Skeletal muscle satellite cell (primary cell): ENCODE measurements around the gene XPO6.

Experiments used
- H3K27me3 ChIP-seq: 2 replicates; pipeline ENCODE4 v1.7.0; 2013; ENCODE audit warnings: low read length; ENCODE audit not compliant: control insufficient read depth, insufficient read depth
- H3K36me3 ChIP-seq: 2 replicates; pipeline ENCODE4 v1.7.0; 2013; ENCODE audit warnings: mild to moderate bottlenecking, control low read depth, low read length; ENCODE audit not compliant: insufficient read depth
- H3K4me1 ChIP-seq: 2 replicates; pipeline ENCODE4 v1.7.0; 2013; ENCODE audit warnings: low read length; ENCODE audit not compliant: control insufficient read depth, insufficient read depth
- H3K4me2 ChIP-seq: 2 replicates; pipeline ENCODE4 v1.7.0; 2013; ENCODE audit warnings: mild to moderate bottlenecking, low read length
- H3K4me3 ChIP-seq: 2 replicates; pipeline ENCODE4 v1.7.0; 2013; ENCODE audit warnings: low read length
- H3K9ac ChIP-seq: 2 replicates; pipeline ENCODE4 v1.7.0; 2013; ENCODE audit warnings: mild to moderate bottlenecking, low read depth, low read length, moderate library complexity
- H3K9me3 ChIP-seq: replicated peaks from 2 replicates; pipeline ENCODE4 v1.7.0; 2013; ENCODE audit warnings: mild to moderate bottlenecking, control low read depth, low read length

XPO6 gene

DNA sequence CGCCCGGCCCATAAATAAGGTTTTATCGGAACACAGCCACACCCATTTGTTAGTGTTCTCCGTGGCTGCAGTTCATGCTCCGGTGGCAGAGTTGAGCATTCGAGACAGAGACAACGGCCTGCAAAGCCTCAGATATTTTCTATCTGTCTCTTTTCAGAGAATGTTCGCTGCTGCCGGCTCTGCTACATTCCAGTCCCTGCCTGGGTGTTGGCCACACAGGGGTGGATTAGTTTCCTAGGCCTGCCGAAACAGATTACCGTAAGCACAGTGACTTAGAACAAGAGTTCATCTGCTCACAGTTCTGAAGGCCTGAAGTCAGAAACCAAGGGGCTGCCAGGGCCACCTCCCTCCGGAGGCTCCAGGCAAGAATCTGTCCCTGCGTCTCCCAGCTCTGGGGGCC is 129.1 kb downstream of the XPO6 start:
- no peaks in the 10 kb centered on the region for H3K36me3 ChIP-seq
- H3K4me3 ChIP-seq = no peak overlapping the region
- H3K4me1 ChIP-seq = no peaks in the 10 kb centered on the region
- no peaks in the 10 kb centered on the region for H3K9me3 ChIP-seq
- no peak overlapping the region for H3K4me2 ChIP-seq
- no peaks in the 10 kb centered on the region for H3K27me3 ChIP-seq
- no peak overlapping the region for H3K9ac ChIP-seq

DNA sequence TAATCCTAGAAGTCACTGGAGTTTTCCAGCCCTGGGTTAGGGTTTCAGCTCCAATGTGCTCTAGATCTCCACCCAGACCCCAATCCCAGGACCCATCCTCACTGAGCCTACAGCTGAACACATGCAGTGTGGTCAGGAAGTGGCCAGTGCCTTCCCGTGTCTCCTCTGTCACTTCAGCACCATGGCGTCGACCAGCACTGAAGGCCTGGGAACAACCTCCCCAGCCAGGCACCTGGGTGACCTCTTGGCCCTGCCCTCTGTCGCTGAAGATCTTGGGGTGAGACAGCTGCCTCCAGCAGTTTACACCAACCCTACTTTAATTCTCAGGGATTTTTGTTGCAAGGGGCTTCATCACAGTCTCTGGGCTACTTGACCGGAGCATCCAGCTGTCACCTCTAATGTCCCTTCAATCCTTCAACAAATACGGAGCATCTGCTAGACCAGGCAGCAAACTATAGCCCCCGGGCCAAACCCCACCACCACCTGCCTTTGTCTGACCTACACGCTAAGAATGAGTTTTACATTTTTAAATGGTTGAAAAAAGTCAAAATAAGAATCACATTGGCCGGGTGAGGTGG is 130.3 kb downstream of the XPO6 start:
- no peak overlapping the region for H3K4me3 ChIP-seq
- H3K4me2 ChIP-seq = no peak overlapping the region
- no peaks in the 10 kb centered on the region for H3K4me1 ChIP-seq
- H3K27me3 ChIP-seq = no peaks in the 10 kb centered on the region
- no peaks in the 10 kb centered on the region for H3K36me3 ChIP-seq
- no peak overlapping the region for H3K9ac ChIP-seq
- no peaks in the 10 kb centered on the region for H3K9me3 ChIP-seq

DNA sequence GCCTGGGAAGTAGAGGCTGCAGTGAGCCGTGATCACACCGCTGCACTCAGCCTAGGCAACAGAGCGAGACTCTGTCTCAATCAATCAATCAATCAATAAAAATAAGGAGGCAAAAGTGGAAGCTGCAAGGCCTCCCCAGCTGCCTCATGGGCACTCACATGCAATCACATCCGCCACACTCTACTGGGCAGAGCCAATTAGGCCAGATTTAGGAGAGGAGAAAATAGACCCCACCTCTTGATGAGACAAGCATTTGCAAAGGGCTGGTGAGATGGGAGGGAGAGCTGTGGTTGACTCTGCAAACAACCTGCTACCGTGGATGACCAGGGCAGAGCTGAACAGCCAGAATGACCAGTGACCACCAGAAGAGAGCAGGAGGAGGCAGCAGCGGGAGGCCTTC is 133.5 kb downstream of the XPO6 start:
- Histone ChIP-seq H3K27me3 (peaks cover 8% of the 10 kb centered on the region), H3K4me1 (no peaks in the 10 kb centered on the region), H3K9ac (no peak overlapping the region), H3K4me2 (no peak overlapping the region), H3K4me3 (no peak overlapping the region), H3K9me3 (no peaks in the 10 kb centered on the region), H3K36me3 (no peaks in the 10 kb centered on the region)

DNA sequence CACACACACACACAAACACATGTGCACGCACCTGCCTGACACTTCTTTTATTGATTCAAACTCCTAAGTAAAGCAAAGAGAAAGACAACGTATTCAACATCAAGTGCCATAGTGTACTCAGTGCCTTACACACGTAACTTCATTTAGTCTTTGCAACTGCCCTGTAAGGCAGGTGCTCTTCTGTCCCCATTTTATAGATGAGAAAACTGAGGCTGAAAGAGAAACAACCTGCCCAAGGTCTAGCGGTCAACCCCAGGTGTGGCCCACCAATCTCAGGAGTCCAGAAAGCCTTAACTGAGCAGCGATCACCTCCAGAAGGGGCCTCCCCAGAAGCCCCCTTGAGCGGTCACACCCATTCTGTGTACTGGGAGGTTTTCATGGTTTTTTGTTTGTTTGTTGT is 137.9 kb downstream of the XPO6 start:
- Histone ChIP-seq H3K4me2 (no peak overlapping the region), H3K4me1 (no peaks in the 10 kb centered on the region), H3K27me3 (peaks cover 29% of the 10 kb centered on the region), H3K36me3 (no peaks in the 10 kb centered on the region), H3K4me3 (no peak overlapping the region), H3K9me3 (no peaks in the 10 kb centered on the region), H3K9ac (no peak overlapping the region)

DNA sequence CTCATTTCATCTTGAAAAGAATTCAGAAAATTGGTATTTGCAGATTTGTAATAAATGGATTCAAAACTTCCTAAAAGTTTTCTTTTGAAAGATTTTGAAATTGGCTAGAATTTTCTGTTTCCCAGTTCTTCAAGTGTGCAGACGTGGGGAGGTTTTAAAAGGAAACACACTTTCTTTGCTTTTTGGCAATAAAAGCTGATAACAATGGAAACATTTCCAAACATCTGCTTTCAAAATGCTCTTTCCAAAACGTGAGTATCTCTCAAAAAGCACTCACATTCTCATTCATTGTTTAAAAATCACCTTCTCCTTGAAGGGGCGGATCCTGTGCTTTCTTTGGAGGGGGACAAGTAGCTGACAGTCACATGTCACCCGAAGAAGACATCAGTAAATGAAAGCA is 139.7 kb downstream of the XPO6 start:
- H3K27me3 ChIP-seq = peaks cover 37% of the 10 kb centered on the region
- no peak overlapping the region for H3K9ac ChIP-seq
- no peaks in the 10 kb centered on the region for H3K36me3 ChIP-seq
- H3K4me2 ChIP-seq = no peak overlapping the region
- H3K4me3 ChIP-seq = no peak overlapping the region
- H3K9me3 ChIP-seq = no peaks in the 10 kb centered on the region
- H3K4me1 ChIP-seq = peaks cover 14% of the 10 kb centered on the region

DNA sequence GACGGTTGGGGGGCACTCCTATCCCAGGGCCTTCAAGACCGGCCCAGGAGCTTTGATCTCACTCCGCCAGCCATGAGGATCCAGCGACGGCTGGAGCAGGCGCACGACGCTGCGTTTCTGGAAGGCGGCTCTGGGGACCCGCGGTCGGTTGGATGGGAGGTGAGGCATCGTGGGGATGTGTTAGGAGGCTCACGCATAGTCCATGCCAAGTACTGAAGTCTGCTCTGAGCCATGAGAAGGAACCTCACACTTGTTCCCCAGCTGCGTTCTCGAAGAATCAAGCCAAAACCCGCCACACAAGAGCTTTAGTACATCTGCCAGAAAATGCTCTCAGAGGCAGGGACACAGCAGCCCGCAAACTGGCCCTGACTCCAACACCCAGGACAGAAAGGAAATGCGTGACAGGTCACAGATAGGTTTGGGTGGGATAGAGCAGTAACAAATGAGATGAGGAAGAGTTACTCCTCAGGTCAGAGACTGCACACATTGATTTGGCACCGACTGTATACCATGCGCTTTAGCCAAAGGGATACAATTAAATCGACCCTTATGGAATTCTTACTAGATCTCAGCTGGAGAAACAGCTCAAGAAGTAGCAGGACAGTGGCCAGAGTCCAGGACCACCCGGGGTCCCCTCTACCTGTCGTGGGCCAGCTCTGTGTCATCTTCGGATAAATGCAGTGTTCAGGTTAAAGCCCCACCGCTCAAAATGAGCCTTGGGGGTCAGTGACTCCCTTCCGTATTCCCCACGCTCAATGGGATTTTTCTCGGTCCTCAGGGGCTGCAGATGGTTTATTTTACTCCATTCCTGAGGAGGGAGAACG is 141.6 kb downstream of the XPO6 start:
- H3K4me2 ChIP-seq = no peak overlapping the region
- H3K9me3 ChIP-seq = no peaks in the 10 kb centered on the region
- H3K4me1 ChIP-seq = peaks cover 14% of the 10 kb centered on the region
- peaks cover 44% of the 10 kb centered on the region for H3K27me3 ChIP-seq
- no peaks in the 10 kb centered on the region for H3K36me3 ChIP-seq
- H3K4me3 ChIP-seq = no peak overlapping the region
- no peak overlapping the region for H3K9ac ChIP-seq

DNA sequence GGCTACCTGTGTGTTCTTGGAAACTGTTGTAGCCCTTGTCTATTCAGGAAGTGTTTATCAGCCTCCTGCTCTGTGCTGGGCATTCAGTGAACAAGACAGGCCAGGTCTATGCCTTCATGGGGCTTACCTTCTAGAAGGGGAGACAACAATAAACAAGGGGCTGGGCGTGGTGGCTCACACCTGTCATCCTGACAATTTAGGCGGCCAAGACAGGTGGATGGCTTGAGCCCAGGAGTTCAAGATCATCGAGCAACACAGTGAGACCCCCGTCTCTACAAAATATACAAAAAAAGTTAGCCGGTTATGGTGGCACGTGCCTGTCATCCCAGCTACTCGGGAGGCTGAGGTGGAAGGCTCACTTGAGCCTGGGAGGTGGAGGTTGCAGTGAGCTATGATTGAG is 142.8 kb downstream of the XPO6 start:
- Histone ChIP-seq H3K4me2 (no peak overlapping the region), H3K36me3 (no peaks in the 10 kb centered on the region), H3K27me3 (peaks cover 56% of the 10 kb centered on the region), H3K4me3 (no peak overlapping the region), H3K9ac (no peak overlapping the region), H3K9me3 (no peaks in the 10 kb centered on the region), H3K4me1 (peaks cover 14% of the 10 kb centered on the region)

DNA sequence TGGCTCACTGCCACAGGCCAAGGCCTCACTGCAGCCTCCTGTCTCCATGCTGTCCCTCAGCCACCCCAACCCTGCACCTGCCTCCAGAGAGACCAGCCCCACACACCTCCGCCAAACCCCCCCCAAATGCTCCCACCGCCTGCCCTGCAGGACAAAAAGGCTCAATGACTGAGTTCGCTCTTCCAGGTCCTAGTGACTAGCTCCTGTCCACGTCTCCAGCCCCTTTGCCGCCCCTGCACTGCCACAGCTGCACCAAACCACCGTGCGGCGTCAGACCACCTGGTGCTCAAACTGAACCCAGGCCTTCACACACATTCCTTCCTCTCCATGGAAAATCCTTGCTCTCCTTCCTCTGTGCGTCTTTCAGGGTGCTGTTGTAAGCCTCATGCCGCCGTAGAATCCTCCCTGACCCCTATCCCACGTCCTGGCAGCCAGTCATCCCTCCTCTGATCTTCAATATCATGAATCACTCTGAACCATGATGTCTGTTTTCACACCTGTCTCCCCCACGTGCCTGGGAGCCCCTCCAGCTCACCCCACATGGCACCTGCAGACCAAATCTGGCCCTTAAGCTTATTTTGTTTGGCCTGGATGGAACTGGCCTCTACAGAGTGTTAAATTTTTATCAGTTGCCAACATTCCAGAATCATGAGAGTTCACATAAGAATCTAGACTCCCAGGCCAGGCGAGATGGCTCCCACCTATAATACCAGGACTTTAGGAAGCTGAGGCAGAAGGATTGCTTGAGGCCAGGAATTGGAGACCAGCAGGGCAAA is 144.0 kb downstream of the XPO6 start:
- no peaks in the 10 kb centered on the region for H3K9me3 ChIP-seq
- H3K9ac ChIP-seq = no peak overlapping the region
- no peaks in the 10 kb centered on the region for H3K36me3 ChIP-seq
- H3K27me3 ChIP-seq = peaks cover 59% of the 10 kb centered on the region
- peaks cover 14% of the 10 kb centered on the region for H3K4me1 ChIP-seq
- H3K4me3 ChIP-seq = no peak overlapping the region
- no peak overlapping the region for H3K4me2 ChIP-seq

DNA sequence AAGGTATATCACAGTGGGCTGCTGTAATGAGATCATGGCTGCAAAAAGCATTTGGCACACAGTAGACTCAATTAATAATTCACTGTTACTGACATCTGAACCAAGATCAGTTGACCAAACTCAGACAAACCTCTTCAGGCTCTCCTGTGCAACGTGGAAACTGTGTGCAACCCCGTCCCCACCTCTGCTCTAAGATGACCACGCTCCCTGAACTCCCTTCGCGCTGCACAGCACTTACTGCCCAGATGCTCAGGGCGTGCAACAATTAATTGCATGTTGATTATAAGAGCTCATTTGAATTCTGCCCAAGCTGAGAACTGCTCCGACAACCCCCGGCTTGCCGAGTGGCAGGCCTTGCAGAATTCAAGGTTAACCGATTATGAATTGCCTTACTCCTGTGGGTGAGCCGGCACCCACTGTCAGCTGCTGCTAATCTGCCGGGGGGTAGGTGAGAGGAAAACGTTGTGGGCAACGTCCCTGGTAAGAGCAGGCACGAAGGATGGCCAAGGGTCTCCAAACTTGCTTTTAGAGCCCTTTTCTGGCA is 147.0 kb downstream of the XPO6 start:
- Histone ChIP-seq H3K9ac (no peak overlapping the region), H3K27me3 (peaks cover 75% of the 10 kb centered on the region), H3K4me2 (no peak overlapping the region), H3K4me3 (no peak overlapping the region), H3K36me3 (no peaks in the 10 kb centered on the region), H3K4me1 (peaks cover 14% of the 10 kb centered on the region), H3K9me3 (no peaks in the 10 kb centered on the region)

DNA sequence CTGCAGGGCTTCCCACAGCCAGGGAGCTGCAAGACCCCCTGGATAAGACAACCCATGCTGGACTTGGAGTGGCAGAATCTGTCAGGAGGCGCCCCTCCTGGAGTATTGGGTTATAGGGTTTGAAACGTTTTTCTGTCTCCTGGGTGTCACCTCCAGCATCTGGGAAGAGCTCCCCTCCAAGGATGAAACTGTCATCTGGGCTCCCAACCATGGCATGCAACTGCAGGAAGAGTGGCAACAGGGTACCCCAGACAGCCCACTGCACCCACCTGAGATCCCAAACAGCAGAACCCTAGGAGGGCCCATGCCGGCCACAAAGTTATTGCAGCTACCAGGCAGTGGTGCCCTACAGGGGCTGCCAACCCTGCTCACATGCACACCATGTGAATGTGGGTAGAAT is 147.6 kb downstream of the XPO6 start:
- Histone ChIP-seq H3K36me3 (no peaks in the 10 kb centered on the region), H3K9ac (no peak overlapping the region), H3K9me3 (no peaks in the 10 kb centered on the region), H3K4me3 (no peak overlapping the region), H3K4me1 (peaks cover 14% of the 10 kb centered on the region), H3K4me2 (no peak overlapping the region), H3K27me3 (peaks cover 76% of the 10 kb centered on the region)

DNA sequence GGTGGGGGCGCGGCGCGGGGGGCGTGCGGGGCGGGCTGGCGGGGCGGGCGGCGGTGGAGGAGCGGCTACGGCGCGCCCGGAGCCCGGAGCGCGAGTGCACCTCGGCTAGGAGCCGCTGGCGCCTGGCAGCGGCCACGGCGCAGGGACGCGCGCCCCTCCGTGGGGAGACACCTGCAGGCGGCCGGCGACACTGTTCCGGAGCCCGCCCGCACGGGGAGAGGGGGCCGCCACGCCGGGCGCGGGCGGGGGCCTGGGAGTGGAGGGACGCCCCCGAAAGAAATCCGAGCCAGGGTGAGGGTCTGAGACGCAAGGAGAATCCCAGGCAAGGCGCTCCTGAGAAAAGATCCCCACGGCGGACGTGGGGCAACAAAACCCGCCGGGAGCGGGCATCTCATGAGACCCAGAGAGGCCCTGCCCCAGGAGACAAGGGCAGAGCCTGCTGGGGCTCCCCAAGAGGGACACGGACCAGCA is 148.1 kb downstream of the XPO6 start, which contains the start of gene GSG1L:
TSS of gene GSG1L (minus strand) at position 124 of the 471 bp plus-strand sequence. CDS start 290 bp downstream, outside the sequence.
- H3K9me3 ChIP-seq = no peaks in the 10 kb centered on the region
- peak within 1 kb of the TSS; percentile 58 for H3K4me2 ChIP-seq
- no peak within 1 kb of the TSS for H3K4me3 ChIP-seq
- no peak within 1 kb of the TSS for H3K9ac ChIP-seq
- H3K4me1 ChIP-seq = peaks cover 13% of the 10 kb centered on the region
- peaks cover 76% of the 10 kb centered on the region for H3K27me3 ChIP-seq
- no peaks in the 10 kb centered on the region for H3K36me3 ChIP-seq
